MM.1S (cell line): ENCODE results near the gene ST8SIA2.

Experiments used
- EZH2 ChIP-seq: fragments of 300-600 bp; sonication (generic); optimal IDR thresholded peaks from 2 replicates; pipeline ENCODE3; 2017; ENCODE audit warnings: low read depth, mild to moderate bottlenecking, antibody characterized with exemption, low read length, mixed read lengths
- EZH2phosphoT487 ChIP-seq: fragments of 300-600 bp; sonication (generic); IDR thresholded peaks from 2 replicates; pipeline ENCODE4 v1.6.1; 2018; ENCODE audit warnings: antibody characterized with exemption, low read length
- TF ChIP-seq, protein P1 (sequence below): fragments of 300-600 bp; sonication (generic); IDR thresholded peaks from 2 replicates; pipeline ENCODE4 v1.5.1; 2016; ENCODE audit warnings: antibody characterized with exemption, low read length, mixed read lengths

DNA sequence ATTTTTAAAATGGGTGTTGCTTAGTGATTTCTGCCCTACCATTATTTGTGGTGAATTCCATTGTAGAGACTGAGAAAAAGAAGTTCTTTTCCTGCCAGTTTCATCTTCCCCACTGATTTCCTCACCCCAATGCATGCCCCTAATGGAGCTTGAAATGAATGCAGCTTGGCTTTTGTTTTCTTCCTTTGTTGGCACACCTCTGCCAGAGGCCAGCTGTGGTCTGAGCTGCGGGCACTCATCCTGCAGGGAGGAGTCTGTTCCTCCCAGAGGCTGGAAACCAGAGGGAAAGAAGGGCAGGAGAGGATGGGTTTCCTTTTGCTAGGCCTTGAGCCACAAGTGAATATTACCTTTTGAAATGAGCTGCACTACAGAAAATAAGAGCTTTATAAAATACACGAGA, 9.3 kb upstream of the ST8SIA2 start:
- TF ChIP-seq EZH2, result no peak
- TF ChIP-seq, protein P1, sequence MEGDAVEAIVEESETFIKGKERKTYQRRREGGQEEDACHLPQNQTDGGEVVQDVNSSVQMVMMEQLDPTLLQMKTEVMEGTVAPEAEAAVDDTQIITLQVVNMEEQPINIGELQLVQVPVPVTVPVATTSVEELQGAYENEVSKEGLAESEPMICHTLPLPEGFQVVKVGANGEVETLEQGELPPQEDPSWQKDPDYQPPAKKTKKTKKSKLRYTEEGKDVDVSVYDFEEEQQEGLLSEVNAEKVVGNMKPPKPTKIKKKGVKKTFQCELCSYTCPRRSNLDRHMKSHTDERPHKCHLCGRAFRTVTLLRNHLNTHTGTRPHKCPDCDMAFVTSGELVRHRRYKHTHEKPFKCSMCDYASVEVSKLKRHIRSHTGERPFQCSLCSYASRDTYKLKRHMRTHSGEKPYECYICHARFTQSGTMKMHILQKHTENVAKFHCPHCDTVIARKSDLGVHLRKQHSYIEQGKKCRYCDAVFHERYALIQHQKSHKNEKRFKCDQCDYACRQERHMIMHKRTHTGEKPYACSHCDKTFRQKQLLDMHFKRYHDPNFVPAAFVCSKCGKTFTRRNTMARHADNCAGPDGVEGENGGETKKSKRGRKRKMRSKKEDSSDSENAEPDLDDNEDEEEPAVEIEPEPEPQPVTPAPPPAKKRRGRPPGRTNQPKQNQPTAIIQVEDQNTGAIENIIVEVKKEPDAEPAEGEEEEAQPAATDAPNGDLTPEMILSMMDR, result no peak
- no peak for TF ChIP-seq EZH2phosphoT487
